ENCODE data around the gene RAB12.

The RAB12 gene

DNA sequence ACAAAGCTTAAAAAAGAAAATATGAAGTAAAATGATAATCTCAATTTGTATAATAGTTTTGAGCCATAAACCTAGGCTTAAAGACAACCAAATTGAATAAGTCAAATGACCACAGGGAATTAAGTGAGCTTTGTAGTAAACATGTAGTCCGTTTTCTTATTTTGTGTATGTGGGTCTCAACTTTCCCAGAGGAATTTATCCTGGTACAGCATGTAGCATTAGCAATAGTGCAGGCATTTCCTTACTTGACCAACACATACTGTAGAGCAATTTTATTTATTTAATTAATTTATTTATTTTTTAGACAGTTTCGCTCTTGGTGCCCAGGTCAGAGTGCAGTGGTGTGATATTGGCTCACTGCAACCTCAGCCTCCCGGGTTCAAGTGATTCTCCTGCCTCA, 58.6 kb downstream of the RAB12 start:
- H3K9me2 ChIP-seq (replicated peaks; ENCODE audit: insufficient read depth, low read length): no peaks in the 10 kb centered on the region
- no peak overlapping the region for H3K4me2 ChIP-seq (ENCODE audit: low read depth, low read length, poor library complexity, severe bottlenecking)
- H3K27me3 ChIP-seq (ENCODE audit: low read length): no peaks in the 10 kb centered on the region
- no peak overlapping the region for H3K9ac ChIP-seq (ENCODE audit: low read length)
- no peaks in the 10 kb centered on the region for H4K20me1 ChIP-seq (ENCODE audit: low read depth, low read length)
- no peaks in the 10 kb centered on the region for H3K9me3 ChIP-seq (ENCODE audit: insufficient read depth, low read length)
- no peak overlapping the region for H3K27ac ChIP-seq (ENCODE audit: low read depth, low read length)
- no peak for TF ChIP-seq CTCF (IDR thresholded peaks at IDR 0.05; ENCODE audit: insufficient read depth, low read length, poor library complexity, severe bottlenecking)
- TF ChIP-seq EZH2phosphoT487 (conservative IDR thresholded peaks at IDR 0.05; ENCODE audit: low read length): no peak
- no peak overlapping the region for H2AFZ ChIP-seq (ENCODE audit: low read depth, low read length, severe bottlenecking)
- H3F3A ChIP-seq (ENCODE audit: insufficient read depth): no peaks in the 10 kb centered on the region
- no peaks in the 10 kb centered on the region for H3K79me2 ChIP-seq (ENCODE audit: insufficient read depth, low read length)
- H3K36me3 ChIP-seq (ENCODE audit: low read length): no peaks in the 10 kb centered on the region
- no peak overlapping the region for H3K4me3 ChIP-seq (ENCODE audit: insufficient read depth, low read length, poor library complexity, severe bottlenecking)

DNA sequence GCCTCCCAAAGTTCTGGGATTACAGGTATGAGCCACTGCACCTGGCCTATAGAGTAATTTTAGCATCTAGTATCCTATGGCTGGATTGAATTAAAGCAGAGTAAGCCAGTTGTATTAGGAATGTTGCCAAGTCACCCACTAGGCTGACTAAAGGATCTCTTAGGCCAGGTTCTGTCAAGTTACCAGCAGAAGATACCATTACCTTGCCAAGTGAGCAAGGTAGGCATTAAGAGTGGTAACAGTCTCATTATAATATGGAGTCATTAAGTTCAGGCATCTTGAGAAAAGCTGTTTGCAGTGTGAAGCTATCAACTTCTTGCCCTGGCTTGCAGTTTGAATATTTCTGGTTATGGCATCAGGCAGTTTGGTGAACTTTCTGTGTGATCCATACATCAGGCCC, 59.1 kb downstream of the RAB12 start:
- no peak overlapping the region for H3K4me3 ChIP-seq (ENCODE audit: insufficient read depth, low read length, poor library complexity, severe bottlenecking)
- H3K36me3 ChIP-seq (ENCODE audit: low read length): no peaks in the 10 kb centered on the region
- TF ChIP-seq CTCF (IDR thresholded peaks at IDR 0.05; ENCODE audit: insufficient read depth, low read length, poor library complexity, severe bottlenecking) (no peak), EZH2phosphoT487 (conservative IDR thresholded peaks at IDR 0.05; ENCODE audit: low read length) (no peak)
- no peaks in the 10 kb centered on the region for H3F3A ChIP-seq (ENCODE audit: insufficient read depth)
- H3K9me2 ChIP-seq (replicated peaks; ENCODE audit: insufficient read depth, low read length): no peaks in the 10 kb centered on the region
- H3K79me2 ChIP-seq (ENCODE audit: insufficient read depth, low read length): no peaks in the 10 kb centered on the region
- H3K27ac ChIP-seq (ENCODE audit: low read depth, low read length): no peak overlapping the region
- H4K20me1 ChIP-seq (ENCODE audit: low read depth, low read length): no peaks in the 10 kb centered on the region
- H2AFZ ChIP-seq (ENCODE audit: low read depth, low read length, severe bottlenecking): no peak overlapping the region
- H3K9me3 ChIP-seq (ENCODE audit: insufficient read depth, low read length): no peaks in the 10 kb centered on the region
- no peak overlapping the region for H3K9ac ChIP-seq (ENCODE audit: low read length)
- H3K27me3 ChIP-seq (ENCODE audit: low read length): no peaks in the 10 kb centered on the region
- H3K4me2 ChIP-seq (ENCODE audit: low read depth, low read length, poor library complexity, severe bottlenecking): no peak overlapping the region

DNA sequence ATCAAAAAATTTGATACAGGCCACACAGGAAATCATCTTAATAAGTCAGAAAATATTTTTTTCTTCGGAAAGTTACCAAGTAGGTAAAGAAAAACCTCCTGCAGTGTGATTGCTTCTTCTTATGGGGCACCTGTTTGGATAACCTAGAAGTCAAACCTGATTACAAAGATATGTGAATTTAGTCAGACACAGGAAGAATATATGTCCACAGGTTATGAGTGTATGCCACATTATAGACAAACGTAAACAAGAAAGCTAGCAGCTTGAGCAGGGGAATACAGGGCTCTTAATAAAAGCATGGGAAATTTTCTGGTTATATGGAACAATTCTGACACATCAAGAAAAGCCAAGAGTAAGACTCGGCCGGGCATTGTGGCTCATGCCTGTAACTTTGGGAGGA, 60.3 kb downstream of the RAB12 start:
- Histone ChIP-seq H3K27me3 (ENCODE audit: low read length) (no peaks in the 10 kb centered on the region), H3K36me3 (ENCODE audit: low read length) (no peaks in the 10 kb centered on the region), H3F3A (ENCODE audit: insufficient read depth) (no peaks in the 10 kb centered on the region), H4K20me1 (ENCODE audit: low read depth, low read length) (no peaks in the 10 kb centered on the region), H3K9ac (ENCODE audit: low read length) (no peak overlapping the region), H3K9me3 (ENCODE audit: insufficient read depth, low read length) (no peaks in the 10 kb centered on the region), H2AFZ (ENCODE audit: low read depth, low read length, severe bottlenecking) (no peak overlapping the region), H3K4me2 (ENCODE audit: low read depth, low read length, poor library complexity, severe bottlenecking) (no peak overlapping the region), H3K9me2 (replicated peaks; ENCODE audit: insufficient read depth, low read length) (no peaks in the 10 kb centered on the region), H3K79me2 (ENCODE audit: insufficient read depth, low read length) (no peaks in the 10 kb centered on the region), H3K27ac (ENCODE audit: low read depth, low read length) (no peak overlapping the region), H3K4me3 (ENCODE audit: insufficient read depth, low read length, poor library complexity, severe bottlenecking) (no peak overlapping the region)
- no peak for TF ChIP-seq EZH2phosphoT487 (conservative IDR thresholded peaks at IDR 0.05; ENCODE audit: low read length)
- no peak for TF ChIP-seq CTCF (IDR thresholded peaks at IDR 0.05; ENCODE audit: insufficient read depth, low read length, poor library complexity, severe bottlenecking)
